KMS-11 (cell line): ENCODE measurements around the gene HOXA13.

Experiments
- H2AFZ ChIP-seq: fragments of 200-600 bp; sonication (generic); 2 replicates; pipeline ENCODE4 v1.6.1; 2016; ENCODE audit warnings: antibody characterized with exemption, mixed run types, low read depth
- H3K27ac ChIP-seq: fragments of 200-600 bp; sonication (generic); 2 replicates; pipeline ENCODE4 v1.6.1; 2016; ENCODE audit warnings: mild to moderate bottlenecking, mixed run types
- H3K27me3 ChIP-seq: fragments of 200-600 bp; sonication (generic); 2 replicates; pipeline ENCODE4 v1.6.1; 2017; ENCODE audit warnings: mild to moderate bottlenecking, low read depth, mixed run types, moderate library complexity; ENCODE audit not compliant: insufficient read depth
- H3K36me3 ChIP-seq: fragments of 200-600 bp; sonication (generic); 2 replicates; pipeline ENCODE4 v1.6.1; 2017; ENCODE audit warnings: mild to moderate bottlenecking, mixed run types; ENCODE audit not compliant: insufficient read depth
- H3K4me1 ChIP-seq: fragments of 200-600 bp; sonication (generic); 2 replicates; pipeline ENCODE4 v1.6.1; 2016; ENCODE audit warnings: mild to moderate bottlenecking, low read depth, mixed run types; ENCODE audit not compliant: poor library complexity, severe bottlenecking
- H3K4me2 ChIP-seq: fragments of 200-600 bp; sonication (generic); 2 replicates; pipeline ENCODE4 v1.7.0; 2016; ENCODE audit warnings: mild to moderate bottlenecking, mixed run types
- H3K4me3 ChIP-seq: fragments of 200-600 bp; sonication (generic); IDR thresholded peaks from 2 replicates; pipeline ENCODE4 v1.6.1; 2017; ENCODE audit warnings: low read depth, low read length, mixed read lengths; ENCODE audit not compliant: insufficient read depth
- H3K79me2 ChIP-seq: fragments of 200-600 bp; sonication (generic); 2 replicates; pipeline ENCODE4 v1.6.1; 2016; ENCODE audit warnings: low read depth, mixed run types; ENCODE audit not compliant: insufficient read depth
- H3K9ac ChIP-seq: fragments of 200-600 bp; sonication (generic); 2 replicates; pipeline ENCODE4 v1.6.1; 2016; ENCODE audit warnings: mild to moderate bottlenecking, mixed run types
- H4K20me1 ChIP-seq: fragments of 200-600 bp; sonication (generic); 2 replicates; pipeline ENCODE4 v1.6.1; 2016; ENCODE audit warnings: mild to moderate bottlenecking, mixed run types; ENCODE audit not compliant: insufficient read depth
- CTCF ChIP-seq: fragments of 200-600 bp; sonication (generic); conservative IDR thresholded peaks from 2 replicates; pipeline ENCODE4 v1.6.1; 2017; ENCODE audit warnings: low read depth, mild to moderate bottlenecking, antibody characterized with exemption, low read length, moderate library complexity, mixed read lengths

The HOXA13 gene

GRCh38 chr7:27189997-27190748 lies 9.7 kb downstream of the HOXA13 start:
- H4K20me1 ChIP-seq, result no peaks in the 10 kb centered on the region
- H3K79me2 ChIP-seq, result no peaks in the 10 kb centered on the region
- no peak for TF ChIP-seq CTCF
- no peak overlapping the region for H3K9ac ChIP-seq
- no peak overlapping the region for H2AFZ ChIP-seq
- no peaks in the 10 kb centered on the region for H3K36me3 ChIP-seq
- peaks cover 8% of the 10 kb centered on the region for H3K4me1 ChIP-seq
- H3K4me2 ChIP-seq, result no peak overlapping the region
- H3K27me3 ChIP-seq, result peaks cover 12% of the 10 kb centered on the region; the same call in 1 of the 2 replicates
- no peak overlapping the region for H3K27ac ChIP-seq
- no peak overlapping the region for H3K4me3 ChIP-seq

- Histone ChIP-seq H3K4me2 (no peak overlapping the region), H3K9ac (no peak overlapping the region), H3K4me3 (no peak overlapping the region), H3K27me3 (peaks cover 12% of the 10 kb centered on the region; the same call in 1 of the 2 replicates), H3K4me1 (peaks cover 8% of the 10 kb centered on the region), H3K79me2 (no peaks in the 10 kb centered on the region), H3K36me3 (no peaks in the 10 kb centered on the region), H3K27ac (no peak overlapping the region), H2AFZ (no peak overlapping the region), H4K20me1 (no peaks in the 10 kb centered on the region)
- no peak for TF ChIP-seq CTCF
Measured at GRCh38 chr7:27189295-27189996, 10.4 kb downstream of the HOXA13 start.

- Histone ChIP-seq H4K20me1 (no peaks in the 10 kb centered on the region), H3K4me3 (no peak overlapping the region), H3K79me2 (no peaks in the 10 kb centered on the region), H3K4me2 (no peak overlapping the region), H3K4me1 (peaks cover 8% of the 10 kb centered on the region), H3K9ac (no peak overlapping the region), H3K27me3 (peaks cover 12% of the 10 kb centered on the region; the same call in 1 of the 2 replicates), H3K36me3 (no peaks in the 10 kb centered on the region), H3K27ac (no peak overlapping the region), H2AFZ (no peak overlapping the region)
- TF ChIP-seq CTCF, result no peak
Measured at GRCh38 chr7:27188386-27189294, 11.3 kb downstream of the HOXA13 start.
